HG03097 (cell line): ENCODE data around the gene SREBF1.

Experiments used
- ATAC-seq: cut with Tn5 transposase; IDR thresholded peaks from one replicate; pipeline ENCODE4 v1.9.1; 2021; ENCODE audit not compliant: unreplicated experiment, low FRiP score

Gene SREBF1

GRCh38 chr17:17859909-17860765 is 23.4 kb upstream of the SREBF1 start:
- no peak for ATAC-seq

- no peak for ATAC-seq
Observed at GRCh38 chr17:17857496-17857895, 20.7 kb upstream of the SREBF1 start.

GRCh38 chr17:17856386-17856785 is 19.6 kb upstream of the SREBF1 start:
- ATAC-seq: no peak

- no peak for ATAC-seq
Observed at GRCh38 chr17:17855976-17856375, 19.2 kb upstream of the SREBF1 start.

- ATAC-seq: no peak
Observed at GRCh38 chr17:17853811-17854447, 17.1 kb upstream of the SREBF1 start.

GRCh38 chr17:17852930-17853329 is 16.1 kb upstream of the SREBF1 start:
- no peak for ATAC-seq

- ATAC-seq: no peak
Observed at GRCh38 chr17:17851103-17852002, 14.6 kb upstream of the SREBF1 start.

GRCh38 chr17:17849845-17850373 is 13.1 kb upstream of the SREBF1 start:
- no peak for ATAC-seq

GRCh38 chr17:17849147-17849820 is 12.5 kb upstream of the SREBF1 start:
- no peak for ATAC-seq

- ATAC-seq: no peak
Observed at GRCh38 chr17:17848311-17849082, 11.7 kb upstream of the SREBF1 start.

GRCh38 chr17:17847726-17848125 is 10.9 kb upstream of the SREBF1 start:
- ATAC-seq: no peak

GRCh38 chr17:17847118-17847689 is 10.4 kb upstream of the SREBF1 start:
- ATAC-seq: no peak

GRCh38 chr17:17846645-17847044 is 9.9 kb upstream of the SREBF1 start:
- no peak for ATAC-seq

- no peak for ATAC-seq
Observed at GRCh38 chr17:17846003-17846402, 9.2 kb upstream of the SREBF1 start.

- ATAC-seq: no peak
Observed at GRCh38 chr17:17845046-17845775, 8.4 kb upstream of the SREBF1 start.

GRCh38 chr17:17844500-17844899 is 7.7 kb upstream of the SREBF1 start:
- ATAC-seq: no peak

GRCh38 chr17:17844079-17844478 is 7.3 kb upstream of the SREBF1 start:
- ATAC-seq: no peak

GRCh38 chr17:17843096-17843495 is 6.3 kb upstream of the SREBF1 start:
- no peak for ATAC-seq
